Glomerular visceral epithelial cell (primary cell): ENCODE measurements around the gene SPTBN4.

Experiments used
- DNase-seq: peaks from one replicate; pipeline ENCODE4 v3.0.0-alpha.2; 2016; ENCODE audit errors: extremely low spot score

Gene SPTBN4

GRCh38 chr19:40603071-40603388 lies 136.2 kb downstream of the SPTBN4 start:
- no peak for DNase-seq

GRCh38 chr19:40603389-40604170 lies 136.8 kb downstream of the SPTBN4 start:
- peak; percentile 95 for DNase-seq

- no peak for DNase-seq
Measured at GRCh38 chr19:40604171-40604646, 137.4 kb downstream of the SPTBN4 start.

- DNase-seq: no peak
Measured at GRCh38 chr19:40604647-40605215, 137.9 kb downstream of the SPTBN4 start.

- DNase-seq: no peak
Measured at GRCh38 chr19:40605216-40605971, 138.6 kb downstream of the SPTBN4 start.

- DNase-seq: no peak
Measured at GRCh38 chr19:40607311-40608239, 140.8 kb downstream of the SPTBN4 start.

GRCh38 chr19:40608240-40608621 lies 141.4 kb downstream of the SPTBN4 start:
- DNase-seq: no peak

- DNase-seq: no peak
Measured at GRCh38 chr19:40608957-40609356, 142.2 kb downstream of the SPTBN4 start.

- no peak for DNase-seq
Measured at GRCh38 chr19:40609561-40610395, 143.0 kb downstream of the SPTBN4 start.

- no peak for DNase-seq
Measured at GRCh38 chr19:40610396-40611064, 143.7 kb downstream of the SPTBN4 start.

- no peak for DNase-seq
Measured at GRCh38 chr19:40611096-40611495, 144.3 kb downstream of the SPTBN4 start.

GRCh38 chr19:40611900-40612698 lies 145.3 kb downstream of the SPTBN4 start:
- DNase-seq: no peak

- no peak for DNase-seq
Measured at GRCh38 chr19:40612831-40613689, 146.3 kb downstream of the SPTBN4 start.

- no peak for DNase-seq
Measured at GRCh38 chr19:40613690-40614621, 147.2 kb downstream of the SPTBN4 start.

GRCh38 chr19:40614622-40615411 lies 148.0 kb downstream of the SPTBN4 start:
- DNase-seq: peak; percentile 85

- DNase-seq: no peak
Measured at GRCh38 chr19:40616178-40616577, 149.4 kb downstream of the SPTBN4 start.

- no peak for DNase-seq
Measured at GRCh38 chr19:40616941-40617340, 150.1 kb downstream of the SPTBN4 start.
